DMS153 treated with DMSO at 0.1 percent for 48 hours (cell line): ENCODE data around the gene ZBTB12.

Experiments
- DNase-seq: peaks from one replicate; lab custom pipeline; 2025; ENCODE audit not compliant: unreplicated experiment; lab: John Stamatoyannopoulos, UW

The ZBTB12 gene

DNA sequence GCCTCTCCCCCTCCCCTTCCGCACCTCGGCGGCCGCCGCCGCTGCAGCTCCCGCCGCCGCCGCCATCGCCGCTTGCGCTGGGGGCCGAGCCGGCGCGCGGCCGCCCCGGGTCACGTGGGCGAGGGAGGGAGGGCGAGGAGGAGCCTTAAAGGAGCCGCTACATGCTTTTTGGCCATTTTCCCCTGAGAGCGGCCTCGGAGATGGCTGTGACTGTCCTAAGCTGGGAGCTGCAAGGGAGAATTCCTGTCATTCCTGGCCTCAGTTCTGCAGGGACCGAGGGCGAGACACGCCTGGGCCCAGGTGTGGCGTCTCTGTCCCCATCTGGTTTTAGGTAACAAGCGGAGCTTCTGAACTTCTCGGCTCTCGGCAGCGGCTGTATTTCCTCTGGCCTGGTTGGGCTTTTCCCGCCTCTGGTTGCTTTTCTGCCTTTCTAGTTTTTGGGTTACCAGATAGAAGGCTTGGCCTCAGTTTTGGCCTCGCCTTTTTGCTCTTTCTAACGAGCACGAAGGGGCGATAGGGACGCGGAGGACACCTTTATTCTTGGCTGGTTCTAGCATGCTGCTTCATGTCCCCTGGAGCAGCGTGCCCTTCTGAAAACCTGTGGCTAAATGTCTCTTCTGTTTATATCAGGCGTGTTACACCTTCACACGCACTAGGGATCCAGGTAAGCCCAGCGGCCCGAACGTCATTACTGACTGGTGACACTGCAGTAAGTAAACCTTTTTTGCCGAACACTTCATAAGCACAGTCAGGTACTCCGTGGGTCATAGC, 4.1 kb downstream of the ZBTB12 start, which contains the start of gene EHMT2:
Gene EHMT2, minus strand, starts transcription at position 87 of the 771 bp plus-strand sequence. Its CDS starts 21 bp downstream, at position 66.
- DNase-seq, result peak; percentile 58

DNA sequence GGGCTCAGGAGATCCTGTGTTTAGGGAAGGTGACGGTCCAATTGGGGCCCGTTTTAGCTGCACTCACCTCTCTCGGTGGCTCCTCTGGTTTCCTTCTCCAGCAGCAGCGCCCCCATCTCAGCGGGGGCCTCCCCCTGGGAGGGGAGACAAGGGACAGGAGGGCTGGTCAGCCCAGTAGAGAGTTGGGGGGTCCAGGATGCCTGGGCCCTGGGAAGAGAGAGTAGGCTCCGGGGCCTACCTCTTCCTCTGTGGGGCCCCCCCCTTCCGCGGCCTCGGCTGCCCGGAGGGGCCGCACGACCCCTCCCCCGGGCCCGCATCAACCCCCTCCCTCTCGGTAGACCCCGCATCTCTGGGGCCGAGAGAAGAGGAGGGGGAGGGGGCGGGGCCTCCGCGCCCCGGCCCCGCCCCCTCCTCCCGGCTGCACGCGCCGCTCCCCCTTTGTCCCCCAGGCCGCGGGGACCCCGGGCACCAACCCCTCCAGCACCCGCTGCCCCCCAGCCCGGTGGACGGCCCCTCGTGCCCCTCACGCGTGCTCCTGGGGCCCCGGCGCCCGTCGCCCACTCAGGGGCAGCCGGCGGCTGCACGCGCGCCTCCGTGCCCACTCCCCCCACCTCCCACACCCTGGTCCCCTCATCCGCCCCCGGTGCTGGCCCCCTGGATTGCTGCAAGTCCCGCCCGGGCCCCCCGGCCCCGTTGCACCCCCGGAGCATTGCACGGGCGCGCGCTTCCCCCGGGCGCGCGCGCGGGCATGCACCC, 4.9 kb downstream of the ZBTB12 start:
- DNase-seq, result no peak

DNA sequence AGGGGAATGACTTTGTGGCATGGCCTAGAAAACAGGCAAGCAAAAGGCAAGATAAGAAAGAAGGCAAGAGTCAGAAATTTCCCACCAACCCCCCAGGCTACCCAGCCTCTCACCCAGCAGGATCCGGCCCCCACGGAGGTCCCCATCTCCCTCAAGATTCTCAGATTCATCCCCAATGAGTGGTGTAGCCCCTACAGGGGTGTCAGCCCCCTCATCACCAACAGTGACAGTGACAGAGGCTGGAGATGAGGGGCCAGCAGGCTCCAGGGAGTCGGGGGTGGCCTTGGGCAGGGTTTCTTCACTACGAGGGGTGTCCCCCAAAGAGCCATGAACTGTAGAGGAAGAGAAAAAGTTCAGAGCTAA, 5.4 kb downstream of the ZBTB12 start:
- DNase-seq, result no peak

DNA sequence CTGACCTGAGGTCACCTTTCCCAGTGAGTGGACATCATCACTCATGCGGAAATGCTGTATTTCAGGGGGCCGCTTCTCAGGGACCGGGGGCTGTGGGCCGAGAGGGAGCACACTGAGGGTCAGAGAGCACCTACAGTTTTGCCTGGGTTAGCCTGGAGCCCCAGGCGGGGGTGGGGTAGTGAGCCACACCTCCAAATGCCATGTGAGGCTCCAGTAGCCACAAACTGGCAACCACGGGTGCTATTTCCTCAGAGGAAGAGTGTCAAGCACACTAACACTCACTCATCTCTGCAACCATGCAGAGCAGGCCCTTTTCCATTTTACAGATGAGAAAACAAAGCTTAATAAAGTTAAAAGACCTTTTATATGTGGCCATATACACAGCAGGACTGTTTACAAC, 9.1 kb downstream of the ZBTB12 start:
- no peak for DNase-seq

DNA sequence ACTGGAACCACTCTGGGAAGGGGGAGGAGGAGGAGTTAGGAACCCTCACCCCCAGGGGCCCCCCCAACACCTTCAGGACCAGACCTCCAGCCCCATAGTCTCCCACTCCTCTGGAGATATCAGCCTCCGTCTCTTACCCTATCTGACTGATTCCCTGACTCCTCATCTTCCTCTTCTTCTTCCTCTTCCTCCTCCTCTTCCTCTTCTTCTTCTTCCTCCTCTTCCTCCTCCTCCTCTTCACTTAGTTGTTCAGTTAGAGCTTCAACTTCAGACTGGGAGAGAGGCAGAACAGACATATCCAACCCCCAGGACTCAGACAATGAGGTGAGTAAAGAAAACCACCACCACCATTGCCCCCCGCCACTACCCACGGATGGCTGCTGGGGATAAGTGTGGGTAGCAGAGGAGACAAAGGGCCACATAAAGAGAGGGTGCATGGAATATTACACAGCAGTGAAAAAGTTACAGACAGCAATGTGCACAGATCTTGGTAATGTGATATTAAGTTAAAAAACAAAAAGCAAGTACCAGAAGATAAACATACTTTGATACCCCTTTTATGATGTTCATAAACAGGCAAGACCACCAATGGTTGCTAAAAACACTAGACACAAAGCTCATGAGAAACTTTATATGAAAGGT, 12.4 kb downstream of the ZBTB12 start:
- no peak for DNase-seq

DNA sequence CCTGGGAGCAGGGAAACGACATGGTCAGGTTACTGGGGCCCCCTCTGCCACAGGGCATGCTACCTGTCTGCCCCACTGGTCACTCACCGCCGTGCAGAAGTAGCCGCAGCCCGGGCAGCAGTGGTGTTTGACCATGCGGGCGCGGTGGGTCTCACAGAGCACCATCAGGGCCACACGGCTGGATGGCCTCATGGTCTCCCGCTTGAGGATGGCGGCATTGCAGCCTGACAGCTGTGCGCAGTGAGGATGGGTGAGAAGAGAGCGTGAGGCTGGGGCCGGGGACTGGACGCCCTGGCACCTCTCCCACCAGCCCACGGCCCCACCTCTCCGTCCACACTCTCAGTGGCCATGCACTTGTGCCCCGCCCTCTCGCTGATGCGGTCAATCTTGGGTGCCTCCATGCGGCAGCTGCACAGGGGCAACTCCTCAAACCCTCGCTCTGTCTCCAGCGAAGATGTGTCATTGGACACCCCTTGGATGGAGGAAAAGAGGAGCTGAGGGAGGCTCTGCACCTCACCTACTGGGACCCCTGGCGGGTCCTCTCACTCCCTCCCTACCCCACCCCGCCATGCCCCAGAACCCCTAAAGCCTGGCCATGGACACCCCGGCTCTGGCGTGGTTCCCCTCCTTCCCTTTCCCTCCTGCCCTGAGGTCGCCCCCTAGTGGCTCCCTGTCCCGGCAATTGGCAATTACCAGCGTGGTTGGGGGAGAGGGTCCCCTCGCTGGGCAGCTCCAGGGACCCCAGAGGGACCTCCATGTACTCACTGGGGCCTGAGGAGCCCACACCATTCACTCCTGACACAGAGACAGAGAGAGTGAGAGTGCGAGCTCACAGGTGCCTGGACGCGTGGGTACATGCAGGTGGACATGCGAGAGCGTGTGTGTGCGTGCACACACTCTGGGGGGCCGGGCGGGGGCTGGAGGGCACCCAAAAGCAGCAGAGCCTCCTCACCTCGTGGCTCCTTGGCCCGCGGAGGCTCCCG, 13.3 kb downstream of the ZBTB12 start:
- DNase-seq, result no peak

DNA sequence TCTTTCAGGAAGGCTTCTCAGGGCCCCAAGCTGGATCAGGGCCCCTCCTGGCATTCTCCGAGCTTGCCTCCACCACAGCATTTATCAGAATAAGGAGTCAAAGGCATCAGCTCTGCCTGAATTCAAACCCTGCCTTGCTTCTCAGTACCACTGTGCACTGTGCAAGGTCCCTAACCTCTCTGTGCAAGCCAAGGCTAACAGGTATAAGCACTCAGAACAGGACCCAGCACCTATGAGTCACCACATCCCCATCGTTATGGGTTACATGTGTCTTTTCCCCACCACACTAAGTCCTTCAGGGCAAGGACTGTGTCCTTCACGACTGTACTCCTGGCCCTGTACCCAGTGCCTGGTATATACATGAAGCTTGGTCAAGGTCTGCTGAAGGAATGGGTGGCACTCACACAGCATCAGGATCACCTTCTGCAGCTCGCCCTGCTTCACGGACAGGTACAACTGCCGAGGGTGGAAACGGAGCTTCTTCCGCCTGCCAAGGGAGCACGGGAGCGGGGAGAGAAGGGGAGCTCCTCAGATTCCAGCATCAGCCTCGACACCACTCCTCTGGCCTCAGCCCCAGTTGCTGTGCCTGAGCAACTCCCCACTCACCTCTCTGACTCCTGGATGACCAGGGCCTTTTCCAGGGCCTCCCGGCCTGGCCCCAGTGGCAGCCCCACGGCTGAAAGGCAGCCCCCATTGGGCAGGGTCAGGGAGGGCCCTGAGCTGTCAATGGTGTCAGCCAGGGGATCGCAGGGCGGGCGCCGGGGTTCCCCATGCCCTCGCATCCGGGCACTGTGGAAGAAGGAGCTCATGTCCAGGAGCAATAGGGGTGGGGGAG, 14.5 kb downstream of the ZBTB12 start:
- no peak for DNase-seq

DNA sequence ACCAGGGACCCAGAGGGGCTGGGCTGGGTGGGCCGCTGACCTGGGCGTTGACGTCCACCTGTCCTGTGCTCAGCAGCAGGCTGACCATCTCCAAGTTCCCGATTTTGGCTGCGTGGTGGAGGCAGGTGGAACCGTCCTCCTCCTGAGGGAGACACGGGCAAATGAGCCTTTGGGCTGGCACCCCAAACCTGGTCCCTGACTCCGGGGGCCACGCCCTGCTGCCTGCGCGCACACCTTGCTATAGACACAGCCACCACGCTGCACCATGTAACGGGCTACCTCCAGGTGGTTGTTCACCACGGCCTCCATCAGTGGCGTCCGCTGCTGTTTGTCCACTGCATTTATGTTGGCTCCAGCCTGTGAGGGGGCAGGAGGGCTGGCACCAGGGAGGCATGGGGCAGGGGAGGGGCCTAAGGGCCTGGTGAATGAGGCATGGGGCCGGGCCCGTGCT, 15.3 kb downstream of the ZBTB12 start:
- DNase-seq, result no peak

DNA sequence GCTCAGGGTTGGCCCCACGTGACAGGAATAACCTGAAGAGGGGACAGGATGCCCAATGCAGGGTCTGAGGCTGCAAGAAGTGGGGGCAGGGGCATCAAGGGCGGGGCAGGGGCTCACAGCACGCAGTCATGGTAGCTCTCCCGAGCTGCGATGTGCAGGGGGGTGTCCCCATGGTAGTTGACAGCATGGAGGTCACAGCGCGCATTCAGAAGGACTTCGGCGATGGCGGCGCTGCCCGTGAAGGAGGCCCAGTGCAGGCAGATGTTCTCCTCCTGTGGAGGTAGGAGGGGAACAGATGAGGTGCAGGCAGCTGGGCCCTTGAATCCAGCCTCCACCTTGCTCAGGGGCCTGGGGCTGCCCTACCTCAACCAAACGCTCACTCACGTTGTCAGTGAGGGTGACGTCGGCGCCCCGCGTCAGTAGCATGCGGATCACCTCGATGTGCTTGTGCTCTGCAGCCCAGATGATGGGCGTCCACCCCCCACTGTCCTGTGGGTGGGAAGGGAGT, 17.3 kb downstream of the ZBTB12 start:
- no peak for DNase-seq

DNA sequence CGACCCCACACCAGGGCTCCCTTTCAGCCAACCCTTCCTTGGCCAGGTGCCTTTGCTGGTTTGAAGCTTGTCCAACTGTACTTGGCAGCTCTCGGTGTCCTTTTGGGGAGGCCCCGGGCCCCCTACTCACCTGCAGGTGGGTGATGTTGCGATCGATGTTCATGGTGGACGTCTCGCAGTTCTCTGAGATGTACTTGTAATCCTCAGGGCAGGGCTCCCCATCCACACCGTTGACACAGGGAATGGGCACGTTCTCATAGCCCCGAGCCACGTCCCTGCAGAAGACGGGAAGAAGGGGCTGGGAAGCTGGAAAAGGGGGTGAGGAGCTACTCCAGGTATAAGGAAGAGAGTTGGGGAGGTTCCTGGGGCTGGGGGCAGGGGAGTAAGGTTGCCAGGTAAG, 18.2 kb downstream of the ZBTB12 start:
- DNase-seq, result no peak

DNA sequence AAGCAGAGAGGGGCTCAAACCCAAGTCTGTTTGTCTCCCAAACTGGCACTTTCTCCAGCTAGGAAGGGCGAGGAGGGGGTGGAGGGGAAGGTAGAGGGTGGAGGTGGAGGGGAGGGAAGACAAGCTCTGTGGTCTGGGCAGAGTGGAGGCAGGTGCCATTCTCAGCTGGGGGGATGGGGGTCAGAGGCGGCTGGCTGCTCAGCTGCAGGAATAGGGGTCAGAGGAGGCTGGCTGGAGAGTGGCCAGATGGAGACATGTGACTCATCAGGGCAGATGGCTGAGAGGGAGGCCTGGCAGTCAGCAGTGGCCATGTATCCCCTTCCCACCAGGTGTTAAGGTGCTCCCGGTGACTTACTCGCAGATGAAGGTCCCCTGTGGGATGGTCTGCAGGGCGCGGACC, 19.5 kb downstream of the ZBTB12 start:
- no peak for DNase-seq

DNA sequence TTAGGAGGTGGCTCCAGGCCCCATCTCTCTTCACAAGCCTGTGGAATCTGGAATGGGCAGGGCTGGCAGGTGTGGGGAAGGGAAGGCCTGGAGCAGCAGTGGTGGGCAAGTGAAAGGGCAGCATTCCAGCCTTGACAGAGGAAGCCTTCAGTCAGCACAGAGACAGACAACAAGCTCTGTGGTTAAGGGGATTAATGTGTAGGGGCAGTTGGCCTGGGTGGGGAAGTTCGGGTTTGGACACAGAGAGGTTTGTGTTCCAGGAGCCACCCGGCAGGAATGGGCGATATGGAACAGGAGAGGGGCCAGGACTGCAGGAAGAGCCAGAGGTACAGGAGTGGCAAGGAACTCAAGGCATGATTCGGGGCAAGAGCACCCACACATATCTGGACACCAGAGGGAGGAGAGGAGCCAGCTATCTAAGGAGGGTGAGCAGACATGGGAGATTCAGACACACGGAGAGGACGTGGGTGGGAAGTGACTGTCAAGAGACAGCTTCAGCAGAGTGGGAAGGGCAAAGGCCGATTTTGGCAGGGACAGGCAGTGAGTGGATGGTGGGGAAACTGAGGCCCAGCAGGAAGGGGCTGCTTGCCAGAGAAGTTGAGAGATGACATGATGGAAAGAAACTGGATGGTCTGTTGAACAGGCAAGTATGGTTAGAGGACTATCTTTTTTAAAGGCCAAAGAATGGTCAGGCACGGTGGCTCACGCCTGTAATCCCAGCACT, 20.6 kb downstream of the ZBTB12 start:
- DNase-seq, result no peak

DNA sequence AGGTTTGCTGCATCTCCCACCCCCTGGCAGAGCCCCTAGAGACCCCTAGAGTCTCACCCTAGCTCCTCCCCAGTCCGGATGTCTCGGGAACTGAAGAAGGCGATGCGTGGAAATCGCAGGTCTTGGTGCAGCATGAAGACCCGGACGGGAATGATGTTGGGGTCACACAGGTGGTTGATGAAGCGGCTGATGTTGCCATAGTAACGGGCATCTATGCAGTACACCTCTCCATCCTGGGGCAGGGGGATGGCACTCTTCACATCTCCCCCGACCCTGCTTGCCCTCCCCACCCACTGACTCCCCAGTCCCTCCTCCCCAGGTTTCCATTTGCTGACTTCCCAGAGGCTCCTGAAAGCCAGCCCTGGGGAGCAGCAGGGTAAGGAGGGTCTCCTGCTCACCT, 21.3 kb downstream of the ZBTB12 start:
- DNase-seq, result no peak

DNA sequence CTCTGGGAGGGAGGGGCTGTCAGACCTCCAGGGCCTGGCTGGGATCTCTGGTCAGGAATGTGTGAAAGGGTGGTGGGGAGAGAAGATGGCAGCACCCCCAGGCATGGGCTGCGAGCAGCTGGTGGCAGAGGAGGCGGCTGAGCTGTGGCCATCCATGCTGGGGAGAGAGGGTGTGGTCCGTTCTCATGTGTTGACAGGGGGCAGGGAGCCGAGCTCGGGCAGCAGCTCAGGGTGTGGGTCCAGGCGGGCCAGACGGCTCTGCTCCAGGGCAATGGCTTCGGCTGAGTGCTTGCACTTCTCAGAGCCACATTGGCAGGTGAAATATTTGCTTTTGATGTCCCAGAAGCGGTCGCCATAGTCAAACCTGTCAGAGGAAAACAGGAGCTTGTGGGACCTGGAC, 22.0 kb downstream of the ZBTB12 start:
- DNase-seq, result no peak

DNA sequence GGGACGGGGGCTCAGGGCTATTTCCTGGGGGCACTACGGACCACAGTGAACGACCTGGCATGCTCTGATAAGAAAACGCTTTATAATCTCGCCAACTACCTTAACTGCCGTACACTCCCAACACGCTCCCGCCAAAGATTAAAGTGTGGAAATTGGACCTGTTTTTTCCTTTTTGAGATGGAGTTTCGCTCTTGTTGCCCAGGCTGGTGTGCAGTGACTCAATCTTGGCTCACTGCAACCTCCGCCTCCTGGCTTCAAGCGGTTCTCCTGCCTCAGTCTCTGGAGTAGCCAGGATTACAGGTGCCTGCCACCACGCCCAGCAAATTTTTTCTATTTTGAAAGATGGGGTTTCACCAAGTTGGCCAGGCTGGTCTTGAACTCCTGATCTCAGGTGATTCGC, 22.7 kb downstream of the ZBTB12 start:
- DNase-seq, result no peak

DNA sequence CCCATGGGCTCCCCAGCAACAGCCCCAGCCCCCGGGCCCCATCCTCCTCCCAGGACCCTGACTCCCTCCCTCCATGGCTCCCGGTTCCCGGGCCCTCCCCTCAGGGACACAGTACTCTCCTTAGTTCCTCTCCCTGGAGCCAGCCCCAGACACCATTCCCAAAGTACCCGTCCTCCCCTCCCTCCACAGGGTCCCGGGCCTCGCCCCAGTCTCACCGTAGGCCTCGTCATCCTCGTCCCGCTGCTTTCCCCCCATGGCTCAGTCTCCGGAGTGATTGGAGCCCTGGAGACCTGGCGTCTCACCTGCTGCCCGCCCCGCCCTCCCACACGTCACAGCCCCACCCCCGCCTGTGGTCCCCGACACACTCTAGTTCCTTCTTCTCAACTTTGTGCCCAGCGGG, 23.2 kb downstream of the ZBTB12 start, which contains the start of gene SLC44A4:
Gene SLC44A4, minus strand, starts transcription at position 272 of the 400 bp plus-strand sequence. Its CDS starts 17 bp downstream, at position 255.
- DNase-seq, result no peak

DNA sequence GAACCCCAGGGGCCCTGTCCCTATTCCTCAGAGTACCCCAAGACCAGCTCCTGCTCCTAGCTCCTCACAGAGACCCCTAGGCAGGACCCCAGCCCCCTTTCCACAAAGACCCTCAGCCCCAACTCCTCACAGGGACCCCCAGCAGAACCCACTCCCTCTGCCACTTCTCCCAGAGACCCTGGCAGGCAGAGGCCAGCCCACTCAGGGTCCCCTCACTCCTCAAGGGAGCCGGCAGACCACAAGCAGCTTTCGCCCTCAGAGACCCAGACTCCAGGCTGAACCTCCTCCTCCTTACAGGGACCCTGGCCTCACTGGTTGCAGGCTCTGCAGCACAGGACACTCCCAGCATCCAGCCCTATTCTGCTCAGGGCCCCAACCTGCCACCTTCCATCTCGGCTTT, 23.7 kb downstream of the ZBTB12 start:
- DNase-seq, result no peak

DNA sequence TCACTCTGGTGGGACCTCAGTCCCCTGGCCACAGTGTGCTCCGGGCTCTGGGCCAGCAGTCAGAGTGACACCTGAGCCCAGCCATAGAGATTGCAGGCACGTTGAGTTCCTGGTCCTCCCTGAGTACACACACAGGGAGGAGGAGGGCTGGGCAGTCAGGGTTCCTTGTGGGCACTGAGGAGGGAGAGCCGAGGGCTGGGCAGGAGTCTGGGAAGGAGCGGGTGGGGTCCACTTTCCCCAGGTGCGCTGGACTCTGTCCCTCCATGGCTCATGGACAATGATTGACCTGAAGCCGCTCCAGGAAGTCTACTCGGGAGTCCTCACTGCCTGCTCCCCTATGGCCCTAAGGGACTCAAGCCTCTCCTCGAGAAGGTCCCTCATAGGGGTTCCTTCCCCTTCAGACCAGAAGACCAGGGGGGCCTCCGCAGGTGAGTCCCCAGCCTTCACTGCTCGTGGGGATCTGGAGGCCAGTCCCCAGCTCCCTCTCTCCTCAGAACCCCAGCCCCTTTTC, 24.2 kb downstream of the ZBTB12 start:
- peak; percentile 48 for DNase-seq
